COLO668 (cell line): Measurements from ENCODE around the gene GPAT2.
"Not testable (repeated sequence)": the region's sequence is repeated elsewhere in the genome, so short reads cannot be mapped to it uniquely, and the experiment has no call there.

Experiments
- DNase-seq: peaks from one replicate; lab custom pipeline; 2025; ENCODE audit not compliant: unreplicated experiment; lab: John Stamatoyannopoulos, UW

GPAT2 gene

GRCh38 chr2:96064760-96065159 lies 30.0 kb upstream of the GPAT2 start:
- DNase-seq = not testable (repeated sequence)

GRCh38 chr2:96064047-96064675 lies 29.4 kb upstream of the GPAT2 start:
- DNase-seq = not testable (repeated sequence)

GRCh38 chr2:96063116-96063899 lies 28.6 kb upstream of the GPAT2 start:
- DNase-seq = not testable (repeated sequence)

- DNase-seq = not testable (repeated sequence)
These were observed 27.8 kb upstream of the GPAT2 start for GRCh38 chr2:96062483-96062882.

- not testable (repeated sequence) for DNase-seq
These were observed 27.2 kb upstream of the GPAT2 start for GRCh38 chr2:96061901-96062300.

- not testable (repeated sequence) for DNase-seq
These were observed 26.6 kb upstream of the GPAT2 start for GRCh38 chr2:96061197-96061817.

- DNase-seq = not testable (repeated sequence)
These were observed 25.6 kb upstream of the GPAT2 start for GRCh38 chr2:96060325-96060724.

- DNase-seq = not testable (repeated sequence)
These were observed 24.7 kb upstream of the GPAT2 start for GRCh38 chr2:96059443-96059842.

- DNase-seq = not testable (repeated sequence)
These were observed 21.1 kb upstream of the GPAT2 start for GRCh38 chr2:96055830-96056229.

- DNase-seq = not testable (repeated sequence)
These were observed 19.8 kb upstream of the GPAT2 start for GRCh38 chr2:96054537-96054936.

- DNase-seq = not testable (repeated sequence)
These were observed 18.7 kb upstream of the GPAT2 start for GRCh38 chr2:96053385-96053784.

GRCh38 chr2:96052632-96053031 lies 17.9 kb upstream of the GPAT2 start:
- DNase-seq = not testable (repeated sequence)

- not testable (repeated sequence) for DNase-seq
These were observed 15.2 kb upstream of the GPAT2 start for GRCh38 chr2:96049917-96050262.

GRCh38 chr2:96049049-96049916 lies 14.6 kb upstream of the GPAT2 start:
- DNase-seq = not testable (repeated sequence)

- DNase-seq = not testable (repeated sequence)
These were observed 838 bp upstream of the GPAT2 start for GRCh38 chr2:96035554-96035953.

- not testable (repeated sequence) for DNase-seq
These were observed 719 bp downstream of the GPAT2 start for GRCh38 chr2:96033997-96034396.

- DNase-seq = not testable (repeated sequence)
These were observed 6.9 kb downstream of the GPAT2 start for GRCh38 chr2:96027725-96028325.

- DNase-seq = not testable (repeated sequence)
These were observed 9.0 kb downstream of the GPAT2 start for GRCh38 chr2:96025755-96026154.

GRCh38 chr2:96025194-96025492 lies 9.6 kb downstream of the GPAT2 start:
- no peak for DNase-seq

GRCh38 chr2:96024336-96025193 lies 10.2 kb downstream of the GPAT2 start:
- no peak for DNase-seq
